ENCODE measurements around the gene DNAH14.

The DNAH14 gene

GRCh38 chr1:225413708-225414375, 484.4 kb downstream of the DNAH14 start:
- no peak for FAIRE-seq

- no peak for FAIRE-seq
Observed at GRCh38 chr1:225415307-225415706, 485.8 kb downstream of the DNAH14 start.

- FAIRE-seq, result no peak
Observed at GRCh38 chr1:225415967-225416745, 486.7 kb downstream of the DNAH14 start.

- no peak for FAIRE-seq
Observed at GRCh38 chr1:225418059-225418458, 488.6 kb downstream of the DNAH14 start.

- no peak for FAIRE-seq
Observed at GRCh38 chr1:225418598-225418997, 489.1 kb downstream of the DNAH14 start.

- no peak for FAIRE-seq
Observed at GRCh38 chr1:225422031-225422605, 492.6 kb downstream of the DNAH14 start.

- FAIRE-seq, result no peak
Observed at GRCh38 chr1:225422795-225423517, 493.5 kb downstream of the DNAH14 start.

GRCh38 chr1:225423518-225423855, 494.0 kb downstream of the DNAH14 start:
- FAIRE-seq, result no peak

- no peak for FAIRE-seq
Observed at GRCh38 chr1:225424562-225425200, 495.2 kb downstream of the DNAH14 start.

- FAIRE-seq, result no peak
Observed at GRCh38 chr1:225425201-225425786, 495.8 kb downstream of the DNAH14 start.

- FAIRE-seq, result no peak
Observed at GRCh38 chr1:225426395-225427234, 497.1 kb downstream of the DNAH14 start.

GRCh38 chr1:225427235-225428067, 498.0 kb downstream of the DNAH14 start, which contains the start of gene LBR:
LBR (minus strand) TSS chr1:225428038; CDS start chr1:225424075, 3,963 bp downstream.
- FAIRE-seq, result no peak

- no peak for FAIRE-seq
Observed at GRCh38 chr1:225428068-225428880, 498.8 kb downstream of the DNAH14 start.

GRCh38 chr1:225428881-225429455, 499.5 kb downstream of the DNAH14 start:
- FAIRE-seq, result no peak

GRCh38 chr1:225430301-225430700, 500.8 kb downstream of the DNAH14 start:
- no peak for FAIRE-seq

GRCh38 chr1:225431081-225431863, 501.8 kb downstream of the DNAH14 start:
- FAIRE-seq, result no peak

- no peak for FAIRE-seq
Observed at GRCh38 chr1:225434046-225434445, 504.6 kb downstream of the DNAH14 start.

GRCh38 chr1:225435076-225435475, 505.6 kb downstream of the DNAH14 start:
- no peak for FAIRE-seq

All from endometrium (tissue), 2 donors.